K562 (cell line): ENCODE measurements around the gene GOSR1. TPM values are rescaled to one million over a fixed set of nuclear protein-coding genes. Genes with fewer than 3 reads are reported as not detected.

Experiments used
- EZH2 ChIP-seq: IDR thresholded peaks from 2 replicates; pipeline ENCODE4 v1.6.1; 2012; ENCODE audit warnings: low read depth, mild to moderate bottlenecking, inconsistent platforms, low read length, borderline replicate concordance
- TOE1 ChIP-seq, 2 experiments: fragments of 450-650 bp in 1 of 2; sonication (generic) in 1 of 2; formaldehyde crosslinking in 1 of 2; IDR thresholded peaks; 2 replicates each; pipeline versions ENCODE4 v1.7.1 to v1.8.0; 2016 to 2022; ENCODE audit warnings: borderline replicate concordance in 2 of 2, mild to moderate bottlenecking in 2 of 2, antibody characterized with exemption in 1 of 2, inconsistent platforms in 1 of 2, low read depth in 1 of 2, missing genetic modification reagents in 1 of 2, moderate library complexity in 1 of 2
- ZNF507 ChIP-seq: conservative IDR thresholded peaks from 2 replicates; pipeline ENCODE4 v1.6.1; 2017; ENCODE audit warnings: missing genetic modification characterization, missing compliant biosample characterization
- polyA plus RNA-seq, 8 experiments: library from polyadenylated mRNA; depleted of rRNA in 4 of 8; stranded (reverse) in 5 of 8; unstranded in 3 of 8; fragments of >200 nt; fragmentation: Nextera tagmentation in 2 of 8; fragmentation: Illumina TruSeq in 1 of 8; extraction: Ambion mirVana in 2 of 8; extraction: Trizol in 1 of 8; gene quantifications; 2 replicates each; pipeline versions ENCODE4 v1.2.1 to v1.2.3, GENCODE V29; 2011 to 2014; ENCODE audit warnings: inconsistent platforms in 1 of 8, missing spikeins in 1 of 8
- total RNA-seq, 7 experiments: library from RNA; depleted of rRNA in 6 of 7; stranded (reverse); fragments of >200 nt in 6 of 7; fragmentation: Illumina TruSeq in 2 of 7; extraction: Trizol in 2 of 7; gene quantifications; 2 replicates each; pipeline versions ENCODE4 v1.2.1 to v1.2.3, GENCODE V29; 2011 to 2021; ENCODE audit warnings: low replicate concordance in 1 of 7
- TF ChIP-seq, protein P1 (sequence below): fragments of 450-650 bp; IDR thresholded peaks from 2 replicates; pipeline ENCODE4 v1.6.1; 2016; ENCODE audit warnings: low read depth
- TF ChIP-seq, protein P2 (sequence below): fragments of 250-450 bp; sonication (Bioruptor Pico); IDR thresholded peaks from 2 replicates; pipeline ENCODE4 v1.4.0; 2020; ENCODE audit warnings: mild to moderate bottlenecking, moderate library complexity
- TF ChIP-seq, protein P3 (sequence below): fragments of 250-450 bp; sonication (Bioruptor Pico); IDR thresholded peaks from 2 replicates; pipeline ENCODE4 v1.5.0; 2021; ENCODE audit warnings: mild to moderate bottlenecking, moderate library complexity

The GOSR1 gene
- total and polyA plus RNA-seq, 9 of the 15 experiments (the other 6 are each of a cell fraction or from before 2014, with no cell fraction given): 17.6 to 95.5 (median 33.3) TPM

DNA sequence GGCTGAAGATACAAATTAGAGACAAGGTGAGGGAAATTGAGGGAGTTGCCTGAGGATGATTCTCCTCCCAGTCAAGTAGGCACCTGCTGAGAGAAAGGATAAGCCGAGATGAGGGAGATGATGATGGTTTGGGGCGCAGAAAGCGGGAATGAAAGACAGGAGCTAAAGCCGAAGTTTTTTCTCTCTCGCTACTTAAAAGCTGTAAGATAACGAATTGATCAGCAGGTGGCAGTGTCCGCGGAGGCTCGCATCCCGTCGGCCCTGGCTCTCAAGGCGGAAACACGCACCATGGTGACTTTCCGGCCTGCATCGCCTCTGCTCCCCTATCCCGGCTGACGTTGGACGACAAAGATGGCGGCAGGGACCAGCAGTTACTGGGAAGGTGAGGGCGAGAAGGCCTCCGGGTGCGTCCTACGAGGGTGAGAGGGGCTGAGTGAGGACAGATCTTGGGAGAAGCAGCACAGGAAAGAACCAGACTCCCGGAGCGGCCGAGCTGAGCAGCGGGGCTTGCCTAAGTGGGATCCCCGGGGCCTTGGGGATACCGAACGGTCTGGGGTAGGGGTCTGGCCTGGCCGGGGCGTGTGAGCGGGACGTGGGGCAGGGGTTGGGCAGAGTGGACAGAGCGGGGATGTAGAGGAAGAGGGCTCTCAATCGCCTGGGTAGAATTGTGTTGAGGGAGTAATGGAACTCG lies at the start of gene GOSR1 (continued):
- TF ChIP-seq, protein P1, sequence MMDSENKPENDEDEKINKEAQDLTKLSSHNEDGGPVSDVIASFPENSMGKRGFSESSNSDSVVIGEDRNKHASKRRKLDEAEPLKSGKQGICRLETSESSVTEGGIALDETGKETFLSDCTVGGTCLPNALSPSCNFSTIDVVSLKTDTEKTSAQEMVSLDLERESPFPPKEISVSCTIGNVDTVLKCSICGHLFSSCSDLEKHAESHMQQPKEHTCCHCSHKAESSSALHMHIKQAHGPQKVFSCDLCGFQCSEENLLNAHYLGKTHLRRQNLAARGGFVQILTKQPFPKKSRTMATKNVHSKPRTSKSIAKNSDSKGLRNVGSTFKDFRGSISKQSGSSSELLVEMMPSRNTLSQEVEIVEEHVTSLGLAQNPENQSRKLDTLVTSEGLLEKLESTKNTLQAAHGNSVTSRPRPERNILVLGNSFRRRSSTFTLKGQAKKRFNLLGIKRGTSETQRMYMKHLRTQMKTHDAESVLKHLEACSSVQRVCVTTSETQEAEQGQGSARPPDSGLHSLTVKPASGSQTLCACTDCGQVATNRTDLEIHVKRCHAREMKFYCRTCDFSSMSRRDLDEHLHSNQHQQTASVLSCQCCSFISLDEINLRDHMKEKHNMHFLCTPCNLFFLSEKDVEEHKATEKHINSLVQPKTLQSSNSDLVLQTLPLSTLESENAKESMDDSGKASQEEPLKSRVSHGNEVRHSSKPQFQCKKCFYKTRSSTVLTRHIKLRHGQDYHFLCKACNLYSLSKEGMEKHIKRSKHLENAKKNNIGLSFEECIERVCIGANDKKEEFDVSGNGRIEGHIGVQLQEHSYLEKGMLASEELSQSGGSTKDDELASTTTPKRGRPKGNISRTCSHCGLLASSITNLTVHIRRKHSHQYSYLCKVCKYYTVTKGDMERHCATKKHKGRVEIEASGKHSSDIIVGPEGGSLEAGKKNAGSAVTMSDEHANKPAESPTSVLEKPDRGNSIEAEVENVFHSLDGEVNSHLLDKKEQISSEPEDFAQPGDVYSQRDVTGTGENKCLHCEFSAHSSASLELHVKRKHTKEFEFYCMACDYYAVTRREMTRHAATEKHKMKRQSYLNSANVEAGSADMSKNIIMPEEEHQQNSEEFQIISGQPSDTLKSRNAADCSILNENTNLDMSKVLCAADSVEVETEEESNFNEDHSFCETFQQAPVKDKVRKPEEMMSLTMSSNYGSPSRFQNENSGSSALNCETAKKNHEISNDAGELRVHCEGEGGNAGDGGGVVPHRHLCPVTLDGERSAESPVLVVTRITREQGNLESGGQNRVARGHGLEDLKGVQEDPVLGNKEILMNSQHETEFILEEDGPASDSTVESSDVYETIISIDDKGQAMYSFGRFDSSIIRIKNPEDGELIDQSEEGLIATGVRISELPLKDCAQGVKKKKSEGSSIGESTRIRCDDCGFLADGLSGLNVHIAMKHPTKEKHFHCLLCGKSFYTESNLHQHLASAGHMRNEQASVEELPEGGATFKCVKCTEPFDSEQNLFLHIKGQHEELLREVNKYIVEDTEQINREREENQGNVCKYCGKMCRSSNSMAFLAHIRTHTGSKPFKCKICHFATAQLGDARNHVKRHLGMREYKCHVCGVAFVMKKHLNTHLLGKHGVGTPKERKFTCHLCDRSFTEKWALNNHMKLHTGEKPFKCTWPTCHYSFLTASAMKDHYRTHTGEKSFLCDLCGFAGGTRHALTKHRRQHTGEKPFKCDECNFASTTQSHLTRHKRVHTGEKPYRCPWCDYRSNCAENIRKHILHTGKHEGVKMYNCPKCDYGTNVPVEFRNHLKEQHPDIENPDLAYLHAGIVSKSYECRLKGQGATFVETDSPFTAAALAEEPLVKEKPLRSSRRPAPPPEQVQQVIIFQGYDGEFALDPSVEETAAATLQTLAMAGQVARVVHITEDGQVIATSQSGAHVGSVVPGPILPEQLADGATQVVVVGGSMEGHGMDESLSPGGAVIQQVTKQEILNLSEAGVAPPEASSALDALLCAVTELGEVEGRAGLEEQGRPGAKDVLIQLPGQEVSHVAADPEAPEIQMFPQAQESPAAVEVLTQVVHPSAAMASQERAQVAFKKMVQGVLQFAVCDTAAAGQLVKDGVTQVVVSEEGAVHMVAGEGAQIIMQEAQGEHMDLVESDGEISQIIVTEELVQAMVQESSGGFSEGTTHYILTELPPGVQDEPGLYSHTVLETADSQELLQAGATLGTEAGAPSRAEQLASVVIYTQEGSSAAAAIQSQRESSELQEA: no peak
- TF ChIP-seq, protein P2, sequence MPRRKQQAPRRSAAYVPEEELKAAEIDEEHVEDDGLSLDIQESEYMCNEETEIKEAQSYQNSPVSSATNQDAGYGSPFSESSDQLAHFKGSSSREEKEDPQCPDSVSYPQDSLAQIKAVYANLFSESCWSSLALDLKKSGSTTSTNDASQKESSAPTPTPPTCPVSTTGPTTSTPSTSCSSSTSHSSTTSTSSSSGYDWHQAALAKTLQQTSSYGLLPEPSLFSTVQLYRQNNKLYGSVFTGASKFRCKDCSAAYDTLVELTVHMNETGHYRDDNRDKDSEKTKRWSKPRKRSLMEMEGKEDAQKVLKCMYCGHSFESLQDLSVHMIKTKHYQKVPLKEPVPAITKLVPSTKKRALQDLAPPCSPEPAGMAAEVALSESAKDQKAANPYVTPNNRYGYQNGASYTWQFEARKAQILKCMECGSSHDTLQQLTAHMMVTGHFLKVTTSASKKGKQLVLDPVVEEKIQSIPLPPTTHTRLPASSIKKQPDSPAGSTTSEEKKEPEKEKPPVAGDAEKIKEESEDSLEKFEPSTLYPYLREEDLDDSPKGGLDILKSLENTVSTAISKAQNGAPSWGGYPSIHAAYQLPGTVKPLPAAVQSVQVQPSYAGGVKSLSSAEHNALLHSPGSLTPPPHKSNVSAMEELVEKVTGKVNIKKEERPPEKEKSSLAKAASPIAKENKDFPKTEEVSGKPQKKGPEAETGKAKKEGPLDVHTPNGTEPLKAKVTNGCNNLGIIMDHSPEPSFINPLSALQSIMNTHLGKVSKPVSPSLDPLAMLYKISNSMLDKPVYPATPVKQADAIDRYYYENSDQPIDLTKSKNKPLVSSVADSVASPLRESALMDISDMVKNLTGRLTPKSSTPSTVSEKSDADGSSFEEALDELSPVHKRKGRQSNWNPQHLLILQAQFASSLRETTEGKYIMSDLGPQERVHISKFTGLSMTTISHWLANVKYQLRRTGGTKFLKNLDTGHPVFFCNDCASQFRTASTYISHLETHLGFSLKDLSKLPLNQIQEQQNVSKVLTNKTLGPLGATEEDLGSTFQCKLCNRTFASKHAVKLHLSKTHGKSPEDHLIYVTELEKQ (CRISPR knock-in tag): no peak
- no peak for TF ChIP-seq EZH2
- TF ChIP-seq, protein P3, sequence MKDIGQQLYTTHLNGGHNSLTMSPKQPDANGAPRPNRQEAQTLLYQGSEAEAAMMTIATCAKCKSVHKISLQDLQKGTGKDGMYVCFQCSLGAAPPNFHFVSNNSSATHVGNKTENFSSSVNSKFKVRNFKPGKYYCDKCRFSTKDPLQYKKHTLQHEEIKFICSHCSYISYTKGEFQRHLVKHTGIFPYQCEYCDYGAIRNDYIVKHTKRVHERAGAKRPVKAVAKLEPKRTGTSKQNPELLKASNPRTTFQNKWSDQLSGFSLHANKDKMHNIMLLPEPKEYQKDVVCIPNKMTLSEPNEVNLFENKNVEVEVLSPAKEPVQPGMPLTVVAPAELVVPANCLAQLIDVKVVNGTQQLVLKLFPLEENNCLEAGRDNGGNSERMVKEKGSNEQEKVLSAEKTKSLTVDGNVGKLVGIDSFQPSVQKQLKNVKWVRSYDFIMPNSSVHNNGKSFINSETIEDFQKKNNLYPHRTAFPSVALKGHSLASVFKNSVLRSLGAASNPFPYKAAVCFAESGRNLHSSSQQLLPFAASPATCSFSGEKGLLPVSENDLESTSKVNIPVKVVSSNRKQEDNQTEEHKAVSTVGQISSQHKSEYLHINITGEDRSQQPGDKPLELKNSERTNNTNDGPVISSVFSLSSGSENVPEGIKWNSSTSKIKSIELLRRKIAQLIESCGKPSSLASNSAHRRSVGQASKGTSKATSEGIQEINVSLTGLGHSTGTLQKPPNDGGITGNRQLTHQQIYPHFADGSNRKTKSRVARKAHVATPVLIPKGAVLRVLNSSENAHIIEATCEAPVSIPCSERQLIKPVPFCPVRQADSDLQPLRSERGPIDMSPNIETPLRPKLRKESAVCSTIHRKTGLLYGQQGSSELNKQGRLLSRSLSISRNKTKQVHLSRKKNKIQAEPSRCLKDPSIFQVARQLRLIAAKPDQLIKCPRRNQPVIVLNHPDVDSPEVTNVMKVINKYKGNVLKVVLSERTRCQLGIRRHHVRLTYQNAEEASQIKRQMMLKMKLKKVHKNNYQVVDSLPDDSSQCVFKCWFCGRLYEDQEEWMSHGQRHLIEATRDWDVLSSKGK (CRISPR knock-in tag): no peak
- TF ChIP-seq TOE1 (IDR thresholded peaks at IDR 0.05; ENCODE audit: borderline replicate concordance): peak; percentile 55; the same call in 1 of the 2 replicates
- TF ChIP-seq TOE1 (CRISPR knock-in tag; IDR thresholded peaks at IDR 0.05; ENCODE audit: borderline replicate concordance, low read depth): no peak
- no peak for TF ChIP-seq ZNF507 (tag)
